Measurements from ENCODE around the gene CR1L. TPM values are rescaled to one million over a fixed set of nuclear protein-coding genes. Genes with fewer than 3 reads are reported as not detected.
"Not testable (repeated sequence)": the region's sequence is repeated elsewhere in the genome, so short reads cannot be mapped to it uniquely, and the experiment has no call there.

CR1L gene
- total RNA-seq, 1 experiment from 2014 or later, result not detected

- Histone ChIP-seq H3K4me3 (ENCODE audit: low read depth in 2 of 2, low read length in 2 of 2) (no peak overlapping the region), H3K4me1 (ENCODE audit: control insufficient read depth, insufficient read depth, low read length) (peaks cover 12% of the 10 kb centered on the region), H3K27me3 (ENCODE audit: control insufficient read depth, insufficient read depth, low read length) (no peaks in the 10 kb centered on the region), H3K27ac (ENCODE audit: low read length) (no peak overlapping the region), H3K9me3 (ENCODE audit: control insufficient read depth, insufficient read depth, low read depth, low read length) (no peaks in the 10 kb centered on the region), H3K36me3 (ENCODE audit: control insufficient read depth, insufficient read depth, low read length) (peaks cover 3% of the 10 kb centered on the region; the same call in 1 of the 2 replicates)
- intact Hi-C loops (cut with micrococcal nuclease; ENCODE audit: unreplicated experiment) (no loop called here), in situ Hi-C loops (cut with HindIII; ENCODE audit: low pct_unique_long_range_greater_than_20kb, low sequenced_read_pairs) (no loop called here)
- ChIA-PET CTCF (no interaction called here), POLR2A (no interaction called here)
- DNase-seq (ENCODE audit: low read depth, low spot score) (no peak), ATAC-seq (no peak)
- no TSS peak for BruUV-seq (replicated peaks)
- TF ChIP-seq REST (IDR thresholded peaks at IDR 0.05; ENCODE audit: insufficient read depth in 1 of 2, low read depth in 2 of 2, low read length in 1 of 2) (no peak), SIN3A (IDR thresholded peaks at IDR 0.05; ENCODE audit: borderline replicate concordance, insufficient read depth, low read depth, low read length) (no peak), CTCF (IDR thresholded peaks at IDR 0.05) (no peak), TCF7L2 (IDR thresholded peaks at IDR 0.05; ENCODE audit: low read depth, low read length) (no peak), POLR2AphosphoS5 (IDR thresholded peaks at IDR 0.05; ENCODE audit: low read depth, low read length) (no peak)
Observed at GRCh38 chr1:207748737-207749528, 104.0 kb downstream of the CR1L start.

GRCh38 chr1:207750631-207751305 is 105.8 kb downstream of the CR1L start:
- ATAC-seq (no peak), DNase-seq (ENCODE audit: low read depth, low spot score) (no peak)
- Histone ChIP-seq H3K27ac (ENCODE audit: low read length) (peak overlapping the region; percentile 97), H3K4me3 (ENCODE audit: low read depth in 2 of 2, low read length in 2 of 2) (peak overlapping the region; percentile 90 to 98), H3K36me3 (ENCODE audit: control insufficient read depth, insufficient read depth, low read length) (peaks cover 3% of the 10 kb centered on the region; the same call in 1 of the 2 replicates), H3K4me1 (ENCODE audit: control insufficient read depth, insufficient read depth, low read length) (peaks cover 20% of the 10 kb centered on the region), H3K27me3 (ENCODE audit: control insufficient read depth, insufficient read depth, low read length) (no peaks in the 10 kb centered on the region), H3K9me3 (ENCODE audit: control insufficient read depth, insufficient read depth, low read depth, low read length) (no peaks in the 10 kb centered on the region)
- BruUV-seq (replicated peaks), result no TSS peak
- ChIA-PET CTCF (no interaction called here), POLR2A (no interaction called here)
- intact Hi-C loops (cut with micrococcal nuclease; ENCODE audit: unreplicated experiment), result no loop called here
- no peak for TF ChIP-seq POLR2AphosphoS5 (IDR thresholded peaks at IDR 0.05; ENCODE audit: low read depth, low read length)
- TF ChIP-seq SIN3A (IDR thresholded peaks at IDR 0.05; ENCODE audit: borderline replicate concordance, insufficient read depth, low read depth, low read length), result no peak
- no peak for TF ChIP-seq CTCF (IDR thresholded peaks at IDR 0.05)
- TF ChIP-seq TCF7L2 (IDR thresholded peaks at IDR 0.05; ENCODE audit: low read depth, low read length), result no peak
- TF ChIP-seq REST (IDR thresholded peaks at IDR 0.05; ENCODE audit: insufficient read depth in 1 of 2, low read depth in 2 of 2, low read length in 1 of 2), result no peak
- in situ Hi-C loops (cut with HindIII; ENCODE audit: low pct_unique_long_range_greater_than_20kb, low sequenced_read_pairs), result no loop called here

GRCh38 chr1:207751463-207751789 is 106.5 kb downstream of the CR1L start:
- ATAC-seq, result peak; percentile 10
- H3K36me3 ChIP-seq (ENCODE audit: control insufficient read depth, insufficient read depth, low read length); DNase-seq (ENCODE audit: low read depth, low spot score); POLR2A ChIA-PET; intact Hi-C loops (cut with micrococcal nuclease; ENCODE audit: unreplicated experiment); CTCF ChIA-PET; H3K27me3 ChIP-seq (ENCODE audit: control insufficient read depth, insufficient read depth, low read length); H3K9me3 ChIP-seq (ENCODE audit: control insufficient read depth, insufficient read depth, low read depth, low read length); in situ Hi-C loops (cut with HindIII; ENCODE audit: low pct_unique_long_range_greater_than_20kb, low sequenced_read_pairs): not testable (repeated sequence)
- peak overlapping the region; percentile 90 to 98 for H3K4me3 ChIP-seq (ENCODE audit: low read depth in 2 of 2, low read length in 2 of 2)
- peak overlapping the region; percentile 97 for H3K27ac ChIP-seq (ENCODE audit: low read length)
- TSS peak; percentile 95 for BruUV-seq (replicated peaks)
- H3K4me1 ChIP-seq (ENCODE audit: control insufficient read depth, insufficient read depth, low read length), result peaks cover 20% of the 10 kb centered on the region
